Memory B cell (primary cell): Measurements from ENCODE around the gene HMCES.
"Not testable (repeated sequence)": the region's sequence is repeated elsewhere in the genome, so short reads cannot be mapped to it uniquely, and the experiment has no call there.

ENCODE experiments used
- ATAC-seq: fragments of 150-1000 bp; cut with Tn5 transposase; 2 replicates; pipeline ENCODE4 v1.10.0; 2021; ENCODE audit warnings: low read depth, mild to moderate bottlenecking, moderate library complexity
- DNase-seq, 2 donors: peaks; one replicate each; pipeline ENCODE4 v3.0.0; 2022; ENCODE audit warnings: low spot score in 2 of 2
- H3K27ac Mint-ChIP-seq: one replicate; pipeline ENCODE4 v1.8.0; 2022; ENCODE audit warnings: mild to moderate bottlenecking, moderate library complexity, mixed read lengths
- H3K27me3 Mint-ChIP-seq: one replicate; pipeline ENCODE4 v1.8.0; 2022; ENCODE audit warnings: mixed read lengths
- H3K36me3 Mint-ChIP-seq: one replicate; pipeline ENCODE4 v1.8.0; 2022; ENCODE audit warnings: mild to moderate bottlenecking, mixed read lengths
- H3K4me1 Mint-ChIP-seq: one replicate; pipeline ENCODE4 v1.8.0; 2022; ENCODE audit warnings: mixed read lengths
- H3K4me3 Mint-ChIP-seq: one replicate; pipeline ENCODE4 v1.8.0; 2022; ENCODE audit warnings: mild to moderate bottlenecking, moderate library complexity, mixed read lengths
- H3K9me3 Mint-ChIP-seq: one replicate; pipeline ENCODE4 v1.8.0; 2022; ENCODE audit warnings: mixed read lengths

HMCES gene

DNA sequence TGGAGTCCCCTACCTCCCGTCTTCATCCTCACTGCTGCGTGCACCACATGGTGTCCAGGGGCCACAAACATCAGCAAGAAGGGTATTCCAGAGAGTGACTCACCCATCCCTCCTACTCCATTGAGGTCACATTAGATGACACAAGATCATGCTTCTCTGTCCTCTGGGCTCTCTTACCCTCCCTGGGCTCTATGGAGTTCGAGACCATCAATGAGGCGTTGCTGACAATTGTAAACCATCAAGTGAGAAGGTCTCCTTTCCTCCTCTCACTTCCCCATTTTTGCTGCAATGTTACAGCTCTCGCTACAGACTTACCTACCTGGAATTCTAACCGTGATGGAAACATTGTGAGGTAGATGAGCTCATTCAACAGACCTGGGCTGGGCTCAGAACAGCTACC is 51.7 kb downstream of the HMCES start:
- H3K4me3 Mint-ChIP-seq = no peak overlapping the region
- no peaks in the 10 kb centered on the region for H3K9me3 Mint-ChIP-seq

GRCh38 chr3:129333891-129334290 is 55.2 kb downstream of the HMCES start:
- H3K4me3 Mint-ChIP-seq = no peak overlapping the region
- H3K9me3 Mint-ChIP-seq = no peaks in the 10 kb centered on the region
- H3K27ac Mint-ChIP-seq = no peak overlapping the region
- DNase-seq (no peak), ATAC-seq (no peak)
- H3K36me3 Mint-ChIP-seq = no peaks in the 10 kb centered on the region
- peaks cover 7% of the 10 kb centered on the region for H3K27me3 Mint-ChIP-seq
- peaks cover 5% of the 10 kb centered on the region for H3K4me1 Mint-ChIP-seq

More for the DNA sequence above, 51.7 kb downstream of the HMCES start:
- Mint-ChIP-seq H3K4me1 (peaks cover 5% of the 10 kb centered on the region), H3K27ac (no peak overlapping the region), H3K36me3 (no peaks in the 10 kb centered on the region), H3K27me3 (peaks cover 5% of the 10 kb centered on the region)
- ATAC-seq (peak; percentile 73), DNase-seq (no peak)

GRCh38 chr3:129336093-129336706 is 57.5 kb downstream of the HMCES start:
- ATAC-seq (no peak), DNase-seq (no peak)
- no peaks in the 10 kb centered on the region for H3K9me3 Mint-ChIP-seq
- H3K27ac Mint-ChIP-seq = no peak overlapping the region
- H3K36me3 Mint-ChIP-seq = no peaks in the 10 kb centered on the region
- H3K4me1 Mint-ChIP-seq = no peaks in the 10 kb centered on the region
- H3K27me3 Mint-ChIP-seq = peaks cover 4% of the 10 kb centered on the region
- H3K4me3 Mint-ChIP-seq = no peak overlapping the region

DNA sequence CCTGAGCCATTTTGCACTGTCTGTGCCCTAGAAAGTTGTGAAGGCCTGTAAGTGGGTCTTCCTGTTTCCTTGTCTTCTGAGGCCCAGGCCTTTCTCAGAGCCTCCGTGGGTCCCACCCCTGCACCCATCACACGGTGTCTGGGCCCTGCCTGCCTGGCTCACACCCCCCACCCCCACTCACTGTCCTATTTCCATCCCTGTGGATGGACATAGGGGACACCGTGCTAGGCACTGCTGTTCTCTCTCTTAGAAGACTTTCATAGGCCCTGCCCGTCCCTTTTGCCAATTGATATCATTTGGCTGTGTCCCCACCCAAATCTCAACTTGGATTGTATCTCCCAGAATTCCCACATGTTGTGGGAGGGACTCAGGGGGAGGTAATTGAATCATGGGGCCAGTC is 59.0 kb downstream of the HMCES start:
- not testable (repeated sequence) for H3K9me3 Mint-ChIP-seq, ATAC-seq, H3K4me1 Mint-ChIP-seq, H3K4me3 Mint-ChIP-seq, H3K27ac Mint-ChIP-seq, DNase-seq, H3K36me3 Mint-ChIP-seq, H3K27me3 Mint-ChIP-seq

DNA sequence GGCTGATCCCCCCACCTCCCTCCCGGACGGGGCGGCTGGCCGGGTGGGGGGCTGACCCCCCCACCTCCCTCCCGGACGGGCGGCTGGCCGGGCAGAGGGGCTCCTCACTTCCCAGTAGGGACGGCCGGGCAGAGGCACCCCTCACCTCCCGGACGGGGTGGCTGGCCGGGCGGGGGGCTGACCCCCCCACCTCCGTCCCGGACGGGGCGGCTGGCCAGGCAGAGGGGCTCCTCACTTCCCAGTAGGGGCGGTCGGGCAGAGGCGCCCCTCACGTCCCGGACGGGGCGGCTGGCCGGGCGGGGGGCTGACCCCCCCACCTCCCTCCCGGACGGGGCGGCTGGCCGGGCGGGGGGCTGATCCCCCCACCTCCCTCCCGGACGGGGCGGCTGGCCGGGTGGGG is 60.5 kb downstream of the HMCES start:
- H3K4me3 Mint-ChIP-seq, H3K9me3 Mint-ChIP-seq, H3K36me3 Mint-ChIP-seq, H3K27ac Mint-ChIP-seq, H3K4me1 Mint-ChIP-seq, DNase-seq, ATAC-seq: not testable (repeated sequence)
- H3K27me3 Mint-ChIP-seq = peaks cover 14% of the 10 kb centered on the region

DNA sequence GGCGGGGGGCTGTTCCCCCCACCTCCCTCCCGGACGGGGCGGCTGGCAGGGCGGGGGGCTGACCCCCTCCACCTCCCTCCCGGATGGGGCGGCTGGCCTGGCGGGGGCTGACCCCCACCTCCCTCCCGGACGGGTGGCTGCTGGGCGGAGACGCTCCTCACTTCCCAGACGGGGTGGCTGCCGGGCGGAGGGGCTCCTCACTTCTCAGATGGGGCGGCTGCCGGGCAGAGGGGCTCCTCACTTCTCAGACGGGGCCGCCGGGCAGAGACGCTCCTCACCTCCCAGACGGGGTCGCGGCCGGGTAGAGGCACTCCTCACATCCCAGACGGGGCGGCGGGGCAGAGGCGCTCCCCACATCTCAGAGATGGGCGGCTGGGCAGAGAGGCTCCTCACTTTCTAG is 61.2 kb downstream of the HMCES start:
- not testable (repeated sequence) for DNase-seq, H3K4me1 Mint-ChIP-seq, H3K27ac Mint-ChIP-seq, H3K4me3 Mint-ChIP-seq, H3K9me3 Mint-ChIP-seq, ATAC-seq, H3K36me3 Mint-ChIP-seq
- peaks cover 14% of the 10 kb centered on the region for H3K27me3 Mint-ChIP-seq

DNA sequence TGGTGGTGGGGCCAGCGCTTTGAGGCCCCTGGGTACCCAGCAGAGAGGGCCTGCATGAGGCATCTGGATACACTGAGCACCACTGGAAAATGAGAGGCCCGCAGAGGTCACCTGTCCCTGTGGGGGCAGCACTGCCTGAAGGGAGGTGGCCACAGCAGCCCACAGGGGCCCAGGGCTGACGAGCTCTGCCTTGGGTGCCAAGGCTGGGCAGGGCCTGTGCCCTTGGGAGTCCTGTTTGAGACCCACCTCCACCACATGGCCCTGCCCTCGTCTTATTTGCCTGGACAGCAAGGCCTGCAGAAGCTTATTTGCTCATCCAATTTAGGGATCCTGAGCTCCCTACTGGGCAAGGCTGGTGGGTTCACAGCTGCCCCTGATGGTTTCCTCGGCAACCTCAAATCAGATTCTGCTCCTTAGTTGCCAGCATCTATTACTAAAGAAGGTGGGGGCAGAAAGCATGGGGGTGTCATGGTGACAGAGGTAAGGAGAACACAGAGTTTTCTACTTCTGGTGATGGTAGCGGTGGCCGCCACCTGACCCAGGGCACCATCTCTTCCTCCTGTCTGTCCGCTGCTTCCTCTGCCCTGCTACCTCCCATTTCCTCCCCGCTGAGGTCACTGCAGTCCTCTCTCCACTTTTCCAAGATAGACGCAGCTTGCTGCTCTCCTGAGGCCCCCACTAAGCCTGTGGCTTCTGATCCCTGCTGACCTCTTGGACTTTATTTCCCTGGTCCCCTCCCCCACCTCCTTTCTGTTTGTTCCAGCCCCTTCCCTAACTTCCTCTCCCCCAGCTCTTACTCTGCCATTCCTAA is 62.9 kb downstream of the HMCES start:
- peaks cover 18% of the 10 kb centered on the region for H3K27me3 Mint-ChIP-seq
- H3K27ac Mint-ChIP-seq = no peak overlapping the region
- ATAC-seq = no peak
- DNase-seq = no peak
- H3K9me3 Mint-ChIP-seq = no peaks in the 10 kb centered on the region
- H3K36me3 Mint-ChIP-seq = no peaks in the 10 kb centered on the region
- no peak overlapping the region for H3K4me3 Mint-ChIP-seq
- peaks cover 7% of the 10 kb centered on the region for H3K4me1 Mint-ChIP-seq

GRCh38 chr3:129343643-129344360 is 65.1 kb downstream of the HMCES start:
- ATAC-seq = peak; percentile 88
- Mint-ChIP-seq H3K4me3 (peak overlapping the region; percentile 64), H3K4me1 (peaks cover 7% of the 10 kb centered on the region), H3K36me3 (no peaks in the 10 kb centered on the region), H3K27ac (no peak overlapping the region), H3K27me3 (peaks cover 19% of the 10 kb centered on the region), H3K9me3 (peaks cover 3% of the 10 kb centered on the region)
- DNase-seq = peak in 1 of 2 donors; percentile 47

GRCh38 chr3:129344540-129345220 is 66.0 kb downstream of the HMCES start:
- H3K4me3 Mint-ChIP-seq = no peak overlapping the region

DNA sequence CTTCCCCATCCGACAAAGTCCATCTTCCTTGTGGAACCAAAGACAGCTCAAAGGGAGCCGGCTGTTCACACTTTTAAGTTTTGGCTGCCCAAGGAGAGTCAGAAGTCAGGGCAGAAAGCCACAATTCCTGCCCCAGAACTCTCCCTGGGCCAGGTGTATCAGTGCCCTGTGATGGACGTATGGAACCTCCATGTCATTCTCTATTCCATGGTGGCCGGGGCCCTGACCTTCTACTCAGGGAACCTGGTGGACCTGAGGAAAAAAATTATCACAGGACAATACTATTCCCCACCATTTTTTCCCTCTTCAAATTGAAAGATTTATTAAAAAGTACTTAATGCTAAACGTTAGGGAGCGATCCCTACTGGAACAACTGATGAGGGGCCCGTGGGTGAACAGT is 66.6 kb downstream of the HMCES start:
- Mint-ChIP-seq H3K4me1 (peaks cover 7% of the 10 kb centered on the region), H3K4me3 (no peak overlapping the region), H3K27me3 (peaks cover 22% of the 10 kb centered on the region), H3K27ac (no peak overlapping the region), H3K9me3 (peaks cover 3% of the 10 kb centered on the region), H3K36me3 (no peaks in the 10 kb centered on the region)
- no peak for DNase-seq
- no peak for ATAC-seq

More at GRCh38 chr3:129344540-129345220, 66.0 kb downstream of the HMCES start:
- Mint-ChIP-seq H3K27ac (no peak overlapping the region), H3K27me3 (peaks cover 19% of the 10 kb centered on the region), H3K9me3 (peaks cover 3% of the 10 kb centered on the region), H3K36me3 (no peaks in the 10 kb centered on the region), H3K4me1 (peaks cover 7% of the 10 kb centered on the region)
- ATAC-seq (no peak), DNase-seq (no peak)

DNA sequence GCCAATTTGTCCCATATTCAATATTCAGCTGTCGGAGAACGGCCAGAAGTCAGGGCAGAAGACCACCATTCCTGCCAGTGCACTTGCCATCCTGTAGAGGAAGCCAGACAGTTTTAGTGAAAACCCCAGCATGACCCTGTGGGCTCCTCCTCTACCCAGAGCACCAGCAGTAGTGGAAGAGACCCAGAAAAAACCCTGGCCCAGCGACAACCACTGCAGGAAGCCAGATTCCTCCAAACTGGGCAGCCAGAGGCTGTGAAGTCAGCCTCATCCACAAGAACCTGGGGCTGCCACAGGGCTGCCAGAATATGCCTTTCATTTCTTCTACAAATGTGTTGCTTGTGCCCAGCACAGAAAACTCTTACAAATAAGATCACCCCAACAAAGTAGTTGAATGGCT is 67.3 kb downstream of the HMCES start:
- H3K4me1 Mint-ChIP-seq = peaks cover 7% of the 10 kb centered on the region
- no peak overlapping the region for H3K4me3 Mint-ChIP-seq
- H3K36me3 Mint-ChIP-seq = no peaks in the 10 kb centered on the region
- no peak for DNase-seq
- peaks cover 3% of the 10 kb centered on the region for H3K9me3 Mint-ChIP-seq
- H3K27ac Mint-ChIP-seq = no peak overlapping the region
- peaks cover 22% of the 10 kb centered on the region for H3K27me3 Mint-ChIP-seq
- no peak for ATAC-seq

DNA sequence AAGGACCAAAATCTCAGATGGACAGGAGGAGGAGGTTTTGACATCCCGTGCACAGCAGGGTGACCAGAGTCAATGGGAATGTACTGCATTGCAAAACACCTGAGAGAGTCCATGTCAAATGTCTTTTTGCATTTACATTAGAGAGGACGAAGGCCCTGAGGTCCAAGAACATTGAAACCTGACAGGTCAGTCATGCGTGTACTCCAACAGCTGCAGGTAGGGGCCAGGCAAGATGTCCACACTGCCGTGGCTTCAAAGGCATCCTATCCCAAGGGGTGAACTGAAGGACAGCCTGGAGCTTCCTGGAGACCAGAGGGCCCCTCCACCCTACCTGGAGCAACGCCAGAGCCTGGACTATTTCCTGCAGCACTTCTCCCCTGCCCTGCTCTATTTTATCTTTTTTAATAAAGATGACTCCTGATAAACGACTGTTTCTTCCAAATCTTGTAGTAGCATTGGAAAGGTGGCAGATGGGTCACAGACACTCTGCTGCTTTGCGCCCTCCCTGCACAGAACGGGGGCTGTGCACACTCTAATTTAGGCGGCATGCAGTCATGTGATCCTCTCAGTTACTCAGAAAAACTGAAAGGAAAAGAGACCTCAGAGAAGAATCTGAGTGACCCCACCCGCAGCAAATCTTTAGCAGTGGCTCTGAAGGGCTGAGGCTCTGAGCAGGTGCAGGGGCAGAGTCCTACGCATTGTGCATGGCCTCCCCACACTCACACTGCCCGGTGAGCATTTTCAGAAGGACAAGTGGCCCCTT is 68.2 kb downstream of the HMCES start:
- no peak overlapping the region for H3K27ac Mint-ChIP-seq
- no peak for ATAC-seq
- H3K27me3 Mint-ChIP-seq = peaks cover 20% of the 10 kb centered on the region
- H3K36me3 Mint-ChIP-seq = no peaks in the 10 kb centered on the region
- H3K4me3 Mint-ChIP-seq = no peak overlapping the region
- H3K9me3 Mint-ChIP-seq = peaks cover 3% of the 10 kb centered on the region
- DNase-seq = no peak
- H3K4me1 Mint-ChIP-seq = peaks cover 7% of the 10 kb centered on the region

DNA sequence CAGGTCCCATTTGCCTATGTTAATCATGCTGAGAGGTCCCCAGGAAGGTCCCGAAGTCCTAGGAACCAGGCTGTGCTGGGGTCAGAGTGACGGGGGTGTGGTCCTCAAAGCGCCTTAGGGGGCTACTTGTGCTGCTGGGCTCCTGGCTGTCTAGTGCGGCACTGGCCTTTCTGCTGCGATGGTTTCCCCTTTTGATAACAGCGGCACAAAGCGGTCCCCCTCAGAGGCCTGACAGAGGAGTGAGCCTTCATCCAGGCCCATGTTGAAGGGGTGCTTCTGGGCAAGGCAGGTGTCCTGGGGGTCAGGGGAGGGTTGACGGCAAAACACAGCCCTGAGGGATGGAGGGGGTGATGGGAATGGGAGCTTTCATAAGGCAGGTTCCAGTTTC is 68.8 kb downstream of the HMCES start:
- Mint-ChIP-seq H3K9me3 (peaks cover 3% of the 10 kb centered on the region), H3K4me3 (no peak overlapping the region), H3K36me3 (no peaks in the 10 kb centered on the region), H3K27ac (no peak overlapping the region), H3K4me1 (peaks cover 7% of the 10 kb centered on the region), H3K27me3 (peaks cover 16% of the 10 kb centered on the region)
- no peak for DNase-seq
- no peak for ATAC-seq
